ENCODE measurements around the gene CDK14.

GRCh38 chr7:90896458-90896857 is 300.3 kb downstream of the CDK14 start:
- TF ChIP-seq CTCF (IDR thresholded peaks at IDR 0.05), result no peak
- TF ChIP-seq EZH2 (IDR thresholded peaks at IDR 0.05; ENCODE audit: borderline replicate concordance, insufficient read depth, low read depth, low read length, poor library complexity, severe bottlenecking), result no peak
